IPS-15b (cell line): ENCODE data around the gene MBD3.

Experiments used
- H3K27me3 ChIP-seq: one replicate; pipeline ENCODE4 v1.6.1; 2013; ENCODE audit warnings: low read length; ENCODE audit not compliant: control insufficient read depth, insufficient read depth
- H3K36me3 ChIP-seq: one replicate; pipeline ENCODE4 v1.6.1; 2013; ENCODE audit warnings: low read length; ENCODE audit not compliant: control insufficient read depth, insufficient read depth
- H3K4me1 ChIP-seq: one replicate; pipeline ENCODE4 v1.6.1; 2013; ENCODE audit warnings: mild to moderate bottlenecking, low read length; ENCODE audit not compliant: control insufficient read depth, insufficient read depth
- H3K4me3 ChIP-seq: one replicate; pipeline ENCODE4 v1.5.1; 2013; ENCODE audit warnings: low read depth, low read length
- H3K9ac ChIP-seq: one replicate; pipeline ENCODE4 v1.6.1; 2013; ENCODE audit warnings: low read depth, mild to moderate bottlenecking, low read length
- H3K9me3 ChIP-seq: one replicate; pipeline ENCODE4 v1.6.1; 2013; ENCODE audit warnings: mild to moderate bottlenecking, low read length; ENCODE audit not compliant: control insufficient read depth, insufficient read depth

Gene MBD3

GRCh38 chr19:1563251-1563650, 29.4 kb downstream of the MBD3 start:
- Histone ChIP-seq H3K9ac (peak overlapping the region; percentile 24), H3K27me3 (no peaks in the 10 kb centered on the region), H3K9me3 (no peaks in the 10 kb centered on the region), H3K4me1 (no peaks in the 10 kb centered on the region), H3K4me3 (no peak overlapping the region), H3K36me3 (no peaks in the 10 kb centered on the region)

GRCh38 chr19:1561236-1561842, 31.3 kb downstream of the MBD3 start:
- Histone ChIP-seq H3K4me1 (no peaks in the 10 kb centered on the region), H3K9ac (no peak overlapping the region), H3K4me3 (no peak overlapping the region), H3K27me3 (no peaks in the 10 kb centered on the region), H3K9me3 (no peaks in the 10 kb centered on the region), H3K36me3 (peaks cover 6% of the 10 kb centered on the region)

GRCh38 chr19:1560286-1560882, 32.3 kb downstream of the MBD3 start:
- peaks cover 10% of the 10 kb centered on the region for H3K36me3 ChIP-seq
- H3K4me1 ChIP-seq, result no peaks in the 10 kb centered on the region
- no peak overlapping the region for H3K9ac ChIP-seq
- H3K4me3 ChIP-seq, result no peak overlapping the region
- no peaks in the 10 kb centered on the region for H3K27me3 ChIP-seq
- H3K9me3 ChIP-seq, result no peaks in the 10 kb centered on the region

- Histone ChIP-seq H3K4me3 (no peak overlapping the region), H3K9me3 (no peaks in the 10 kb centered on the region), H3K4me1 (no peaks in the 10 kb centered on the region), H3K27me3 (no peaks in the 10 kb centered on the region), H3K36me3 (peaks cover 11% of the 10 kb centered on the region), H3K9ac (no peak overlapping the region)
Observed at GRCh38 chr19:1558552-1558951, 34.1 kb downstream of the MBD3 start.

- H3K9me3 ChIP-seq, result no peaks in the 10 kb centered on the region
- H3K36me3 ChIP-seq, result peaks cover 11% of the 10 kb centered on the region
- no peak overlapping the region for H3K4me3 ChIP-seq
- H3K27me3 ChIP-seq, result no peaks in the 10 kb centered on the region
- no peak overlapping the region for H3K9ac ChIP-seq
- no peaks in the 10 kb centered on the region for H3K4me1 ChIP-seq
Observed at GRCh38 chr19:1556390-1557070, 36.1 kb downstream of the MBD3 start.

GRCh38 chr19:1555487-1556389, 36.9 kb downstream of the MBD3 start:
- Histone ChIP-seq H3K9ac (no peak overlapping the region), H3K4me3 (no peak overlapping the region), H3K36me3 (peaks cover 11% of the 10 kb centered on the region), H3K27me3 (no peaks in the 10 kb centered on the region), H3K9me3 (no peaks in the 10 kb centered on the region), H3K4me1 (no peaks in the 10 kb centered on the region)

- H3K9me3 ChIP-seq, result no peaks in the 10 kb centered on the region
- no peaks in the 10 kb centered on the region for H3K4me1 ChIP-seq
- no peak overlapping the region for H3K9ac ChIP-seq
- no peaks in the 10 kb centered on the region for H3K27me3 ChIP-seq
- H3K4me3 ChIP-seq, result no peak overlapping the region
- H3K36me3 ChIP-seq, result peaks cover 11% of the 10 kb centered on the region
Observed at GRCh38 chr19:1554968-1555367, 37.7 kb downstream of the MBD3 start.

- no peaks in the 10 kb centered on the region for H3K27me3 ChIP-seq
- peaks cover 11% of the 10 kb centered on the region for H3K36me3 ChIP-seq
Observed at GRCh38 chr19:1553415-1553814, 39.2 kb downstream of the MBD3 start.

GRCh38 chr19:1551068-1552040, 41.3 kb downstream of the MBD3 start:
- no peak overlapping the region for H3K9ac ChIP-seq
- no peaks in the 10 kb centered on the region for H3K4me1 ChIP-seq
- H3K9me3 ChIP-seq, result no peaks in the 10 kb centered on the region
- H3K4me3 ChIP-seq, result no peak overlapping the region
- no peaks in the 10 kb centered on the region for H3K27me3 ChIP-seq
- peaks cover 5% of the 10 kb centered on the region for H3K36me3 ChIP-seq

More at GRCh38 chr19:1553415-1553814, 39.2 kb downstream of the MBD3 start:
- Histone ChIP-seq H3K9ac (no peak overlapping the region), H3K4me3 (no peak overlapping the region), H3K9me3 (no peaks in the 10 kb centered on the region), H3K4me1 (no peaks in the 10 kb centered on the region)

GRCh38 chr19:1549332-1549945, 43.2 kb downstream of the MBD3 start:
- Histone ChIP-seq H3K27me3 (no peaks in the 10 kb centered on the region), H3K36me3 (no peaks in the 10 kb centered on the region), H3K9me3 (no peaks in the 10 kb centered on the region)

More at GRCh38 chr19:1549332-1549945, 43.2 kb downstream of the MBD3 start:
- H3K4me3 ChIP-seq, result no peak overlapping the region
- H3K4me1 ChIP-seq, result no peaks in the 10 kb centered on the region
- no peak overlapping the region for H3K9ac ChIP-seq
